ENCODE results near the gene ZNRF3.

The ZNRF3 gene

GRCh38 chr22:28952857-28953256 lies 69.5 kb downstream of the ZNRF3 start:
- H3K27me3 ChIP-seq (ENCODE audit: low read length), result no peaks in the 10 kb centered on the region
- H3K79me2 ChIP-seq (ENCODE audit: insufficient read depth, low read length), result no peaks in the 10 kb centered on the region
- no peaks in the 10 kb centered on the region for H3K36me3 ChIP-seq (ENCODE audit: low read length)
- H3K9me2 ChIP-seq (replicated peaks; ENCODE audit: insufficient read depth, low read length), result no peaks in the 10 kb centered on the region
- no peaks in the 10 kb centered on the region for H3K9me3 ChIP-seq (ENCODE audit: insufficient read depth, low read length)
- no peak overlapping the region for H3K9ac ChIP-seq (ENCODE audit: low read length)
- H3F3A ChIP-seq (ENCODE audit: insufficient read depth), result no peaks in the 10 kb centered on the region
- TF ChIP-seq CTCF (IDR thresholded peaks at IDR 0.05; ENCODE audit: insufficient read depth, low read length, poor library complexity, severe bottlenecking) (no peak), EZH2phosphoT487 (conservative IDR thresholded peaks at IDR 0.05; ENCODE audit: low read length) (no peak)
- no peak overlapping the region for H3K4me2 ChIP-seq (ENCODE audit: low read depth, low read length, poor library complexity, severe bottlenecking)
- no peak overlapping the region for H3K27ac ChIP-seq (ENCODE audit: low read depth, low read length)
- no peak overlapping the region for H3K4me3 ChIP-seq (ENCODE audit: insufficient read depth, low read length, poor library complexity, severe bottlenecking)
- H2AFZ ChIP-seq (ENCODE audit: low read depth, low read length, severe bottlenecking), result no peak overlapping the region
- no peaks in the 10 kb centered on the region for H4K20me1 ChIP-seq (ENCODE audit: low read depth, low read length)

- no peak overlapping the region for H3K4me3 ChIP-seq (ENCODE audit: insufficient read depth, low read length, poor library complexity, severe bottlenecking)
- no peaks in the 10 kb centered on the region for H3F3A ChIP-seq (ENCODE audit: insufficient read depth)
- no peak overlapping the region for H3K27ac ChIP-seq (ENCODE audit: low read depth, low read length)
These were observed 70.0 kb downstream of the ZNRF3 start for GRCh38 chr22:28953403-28953802.

GRCh38 chr22:28953976-28954880 lies 70.9 kb downstream of the ZNRF3 start:
- no peak overlapping the region for H3K27ac ChIP-seq (ENCODE audit: low read depth, low read length)
- H3K36me3 ChIP-seq (ENCODE audit: low read length), result no peaks in the 10 kb centered on the region
- no peaks in the 10 kb centered on the region for H3K79me2 ChIP-seq (ENCODE audit: insufficient read depth, low read length)
- H4K20me1 ChIP-seq (ENCODE audit: low read depth, low read length), result no peaks in the 10 kb centered on the region
- H3K27me3 ChIP-seq (ENCODE audit: low read length), result no peaks in the 10 kb centered on the region
- no peak overlapping the region for H3K4me2 ChIP-seq (ENCODE audit: low read depth, low read length, poor library complexity, severe bottlenecking)
- H3K9me2 ChIP-seq (replicated peaks; ENCODE audit: insufficient read depth, low read length), result no peaks in the 10 kb centered on the region
- H3K9ac ChIP-seq (ENCODE audit: low read length), result no peak overlapping the region
- no peaks in the 10 kb centered on the region for H3F3A ChIP-seq (ENCODE audit: insufficient read depth)
- no peak overlapping the region for H2AFZ ChIP-seq (ENCODE audit: low read depth, low read length, severe bottlenecking)
- H3K9me3 ChIP-seq (ENCODE audit: insufficient read depth, low read length), result no peaks in the 10 kb centered on the region
- TF ChIP-seq EZH2phosphoT487 (conservative IDR thresholded peaks at IDR 0.05; ENCODE audit: low read length), result no peak
- TF ChIP-seq CTCF (IDR thresholded peaks at IDR 0.05; ENCODE audit: insufficient read depth, low read length, poor library complexity, severe bottlenecking), result no peak
- H3K4me3 ChIP-seq (ENCODE audit: insufficient read depth, low read length, poor library complexity, severe bottlenecking), result no peak overlapping the region

More at GRCh38 chr22:28953403-28953802, 70.0 kb downstream of the ZNRF3 start:
- H3K79me2 ChIP-seq (ENCODE audit: insufficient read depth, low read length), result no peaks in the 10 kb centered on the region
- H3K9me2 ChIP-seq (replicated peaks; ENCODE audit: insufficient read depth, low read length), result no peaks in the 10 kb centered on the region
- H3K36me3 ChIP-seq (ENCODE audit: low read length), result no peaks in the 10 kb centered on the region
- no peak overlapping the region for H2AFZ ChIP-seq (ENCODE audit: low read depth, low read length, severe bottlenecking)
- no peak for TF ChIP-seq CTCF (IDR thresholded peaks at IDR 0.05; ENCODE audit: insufficient read depth, low read length, poor library complexity, severe bottlenecking)
- no peak for TF ChIP-seq EZH2phosphoT487 (conservative IDR thresholded peaks at IDR 0.05; ENCODE audit: low read length)
- H4K20me1 ChIP-seq (ENCODE audit: low read depth, low read length), result no peaks in the 10 kb centered on the region
- H3K9me3 ChIP-seq (ENCODE audit: insufficient read depth, low read length), result no peaks in the 10 kb centered on the region
- H3K9ac ChIP-seq (ENCODE audit: low read length), result no peak overlapping the region
- H3K27me3 ChIP-seq (ENCODE audit: low read length), result no peaks in the 10 kb centered on the region
- H3K4me2 ChIP-seq (ENCODE audit: low read depth, low read length, poor library complexity, severe bottlenecking), result no peak overlapping the region

Data from SU-DHL-6 (cell line).